WTC11 (cell line): ENCODE results near the gene IL6ST. TPM values are rescaled to one million over a fixed set of nuclear protein-coding genes. Genes with fewer than 3 reads are reported as not detected.
"Not testable (repeated sequence)": the region's sequence is repeated elsewhere in the genome, so short reads cannot be mapped to it uniquely, and the experiment has no call there.

ENCODE experiments used
- ATAC-seq: fragments of 200-7000 bp; cut with Tn5 transposase; 2 replicates; pipeline ENCODE4 v1.10.0; 2021; ENCODE audit warnings: mild to moderate bottlenecking, moderate library complexity
- CTCF ChIA-PET: fragments of 300-600 bp; sonication (Branson Sonifier 250); formaldehyde crosslinking; loops from one replicate; lab custom pipeline; 2021; ENCODE audit warnings: antibody characterized with exemption; lab: Charles Lee
- POLR2A ChIA-PET: fragments of 350-600 bp; sonication (Branson Sonifier 250); formaldehyde crosslinking; loops from one replicate; lab custom pipeline; 2021; ENCODE audit warnings: antibody characterized with exemption; lab: Charles Lee
- DNase-seq: peaks from one replicate; pipeline ENCODE4 v3.0.0; 2021; ENCODE audit warnings: low spot score
- H3K27ac Mint-ChIP-seq: 2 replicates; pipeline ENCODE4 v1.8.0; 2021; ENCODE audit warnings: mixed read lengths
- H3K27me3 Mint-ChIP-seq: 2 replicates; pipeline ENCODE4 v1.8.0; 2021; ENCODE audit warnings: low read depth, mild to moderate bottlenecking, moderate library complexity, mixed read lengths
- H3K36me3 Mint-ChIP-seq: 2 replicates; pipeline ENCODE4 v1.8.0; 2021; ENCODE audit warnings: mixed read lengths
- H3K4me1 Mint-ChIP-seq: 2 replicates; pipeline ENCODE4 v1.8.0; 2022; ENCODE audit warnings: mixed read lengths
- H3K4me3 Mint-ChIP-seq: 2 replicates; pipeline ENCODE4 v1.8.0; 2021; ENCODE audit warnings: mild to moderate bottlenecking, moderate library complexity, mixed read lengths
- H3K9me3 Mint-ChIP-seq: 2 replicates; pipeline ENCODE4 v1.8.0; 2021; ENCODE audit warnings: mixed read lengths
- ARID4B ChIP-seq: sonication (generic); formaldehyde crosslinking; IDR thresholded peaks from 2 replicates; pipeline ENCODE4 v1.8.0; 2023; ENCODE audit warnings: missing genetic modification reagents, mild to moderate bottlenecking, borderline replicate concordance
- ATF1 ChIP-seq: sonication (generic); formaldehyde crosslinking; IDR thresholded peaks from 2 replicates; pipeline ENCODE4 v1.8.1; 2023; ENCODE audit warnings: mild to moderate bottlenecking, moderate library complexity, missing genetic modification reagents
- CTCF ChIP-seq: fragments of 200-600 bp; IDR thresholded peaks from 2 replicates; pipeline ENCODE4 v1.8.0; 2022; ENCODE audit warnings: antibody characterized with exemption
- E2F1 ChIP-seq: sonication (generic); formaldehyde crosslinking; IDR thresholded peaks from 2 replicates; pipeline ENCODE4 v1.8.0; 2022; ENCODE audit warnings: mild to moderate bottlenecking, missing genetic modification reagents
- GABPB1 ChIP-seq: sonication (generic); formaldehyde crosslinking; IDR thresholded peaks from 2 replicates; pipeline ENCODE4 v1.8.1; 2023; ENCODE audit warnings: mild to moderate bottlenecking, missing genetic modification reagents
- HMGXB4 ChIP-seq: sonication (generic); formaldehyde crosslinking; IDR thresholded peaks from 2 replicates; pipeline ENCODE4 v1.8.1; 2023; ENCODE audit warnings: mild to moderate bottlenecking, moderate library complexity, missing genetic modification reagents
- MXD4 ChIP-seq: fragments of 250-450 bp; sonication (Bioruptor Pico); IDR thresholded peaks from 2 replicates; pipeline ENCODE4 v1.8.0; 2021; ENCODE audit warnings: mild to moderate bottlenecking, moderate library complexity, borderline replicate concordance
- NFE2L1 ChIP-seq: sonication (generic); formaldehyde crosslinking; IDR thresholded peaks from 2 replicates; pipeline ENCODE4 v1.8.1; 2023; ENCODE audit warnings: missing genetic modification reagents
- NR1H2 ChIP-seq: sonication (generic); formaldehyde crosslinking; IDR thresholded peaks from 2 replicates; pipeline ENCODE4 v1.9.0; 2021; ENCODE audit warnings: mild to moderate bottlenecking, moderate library complexity, missing genetic modification reagents
- PRDM15 ChIP-seq: sonication (generic); formaldehyde crosslinking; IDR thresholded peaks from 2 replicates; pipeline ENCODE4 v1.8.0; 2022; ENCODE audit warnings: missing genetic modification reagents
- PREB ChIP-seq: sonication (generic); formaldehyde crosslinking; IDR thresholded peaks from 2 replicates; pipeline ENCODE4 v1.8.1; 2022; ENCODE audit warnings: mild to moderate bottlenecking, missing genetic modification reagents, moderate library complexity, borderline replicate concordance
- SP1 ChIP-seq: sonication (generic); formaldehyde crosslinking; conservative IDR thresholded peaks from 2 replicates; pipeline ENCODE4 v1.8.1; 2022; ENCODE audit warnings: missing genetic modification reagents
- TP53 ChIP-seq: sonication (generic); formaldehyde crosslinking; IDR thresholded peaks from 2 replicates; pipeline ENCODE4 v1.8.1; 2023; ENCODE audit warnings: mild to moderate bottlenecking, missing genetic modification reagents
- total RNA-seq: library from RNA; stranded (reverse); gene quantifications from 3 replicates; pipeline ENCODE4 v1.2.3, GENCODE V29; 2021

The IL6ST gene
- total RNA-seq, 1 experiment from 2014 or later = 8.4 TPM

GRCh38 chr5:56018832-56019231, 24.1 kb upstream of the IL6ST start:
- Mint-ChIP-seq H3K4me3 (no peak overlapping the region), H3K4me1 (no peaks in the 10 kb centered on the region), H3K27me3 (no peaks in the 10 kb centered on the region; the same call in 1 of the 2 replicates), H3K9me3 (peaks cover 7% of the 10 kb centered on the region)
- ATAC-seq = no peak
- TF ChIP-seq ARID4B (CRISPR knock-in tag) = no peak
- no peak for TF ChIP-seq CTCF
- TF ChIP-seq MXD4 (CRISPR knock-in tag) = no peak
- TF ChIP-seq GABPB1 (CRISPR knock-in tag) = no peak
- TF ChIP-seq ATF1 (CRISPR knock-in tag) = no peak
- TF ChIP-seq TP53 (CRISPR knock-in tag) = no peak
- TF ChIP-seq SP1 (CRISPR knock-in tag) = no peak
- TF ChIP-seq NR1H2 (CRISPR knock-in tag) = no peak
- no peak for TF ChIP-seq E2F1
- no peak for TF ChIP-seq PREB
- no peak for TF ChIP-seq NFE2L1 (CRISPR knock-in tag)
- TF ChIP-seq HMGXB4 (CRISPR knock-in tag) = no peak
- no peak for TF ChIP-seq PRDM15 (CRISPR knock-in tag)
- TF ChIP-seq, all 79 proteins: peak for 0
- H3K36me3 Mint-ChIP-seq = peaks cover 6% of the 10 kb centered on the region
- ChIA-PET POLR2A (no interaction called here), CTCF (no interaction called here)
- DNase-seq = no peak
- H3K27ac Mint-ChIP-seq = no peak overlapping the region

- H3K9me3 Mint-ChIP-seq = peaks cover 10% of the 10 kb centered on the region
Observed at GRCh38 chr5:56014701-56015100, 19.9 kb upstream of the IL6ST start.

GRCh38 chr5:56013939-56014338, 19.2 kb upstream of the IL6ST start:
- POLR2A ChIA-PET, H3K27me3 Mint-ChIP-seq, H3K27ac Mint-ChIP-seq, ATAC-seq, H3K4me3 Mint-ChIP-seq, CTCF ChIA-PET, DNase-seq, H3K4me1 Mint-ChIP-seq: not testable (repeated sequence)
- peaks cover 10% of the 10 kb centered on the region for H3K36me3 Mint-ChIP-seq
- peaks cover 10% of the 10 kb centered on the region for H3K9me3 Mint-ChIP-seq

More at GRCh38 chr5:56014701-56015100, 19.9 kb upstream of the IL6ST start:
- H3K27me3 Mint-ChIP-seq, ATAC-seq, H3K4me1 Mint-ChIP-seq, CTCF ChIA-PET, POLR2A ChIA-PET, H3K4me3 Mint-ChIP-seq, DNase-seq, H3K27ac Mint-ChIP-seq: not testable (repeated sequence)
- H3K36me3 Mint-ChIP-seq = peaks cover 10% of the 10 kb centered on the region
